HG02938 (cell line): ENCODE measurements around the gene CEP250.
A peak's percentile ranks its signal among the peaks of the same experiment; 100 is the strongest.
"Not testable (repeated sequence)": the region's sequence is repeated elsewhere in the genome, so short reads cannot be mapped to it uniquely, and the experiment has no call there.

Experiments
- ATAC-seq: cut with Tn5 transposase; IDR thresholded peaks from one replicate; pipeline ENCODE4 v1.9.1; 2021; ENCODE audit warnings: mild to moderate bottlenecking, moderate library complexity; ENCODE audit not compliant: unreplicated experiment

CEP250 gene

GRCh38 chr20:35517125-35517524 is 61.7 kb downstream of the CEP250 start:
- ATAC-seq, result no peak

GRCh38 chr20:35517767-35518166 is 62.4 kb downstream of the CEP250 start:
- not testable (repeated sequence) for ATAC-seq

DNA sequence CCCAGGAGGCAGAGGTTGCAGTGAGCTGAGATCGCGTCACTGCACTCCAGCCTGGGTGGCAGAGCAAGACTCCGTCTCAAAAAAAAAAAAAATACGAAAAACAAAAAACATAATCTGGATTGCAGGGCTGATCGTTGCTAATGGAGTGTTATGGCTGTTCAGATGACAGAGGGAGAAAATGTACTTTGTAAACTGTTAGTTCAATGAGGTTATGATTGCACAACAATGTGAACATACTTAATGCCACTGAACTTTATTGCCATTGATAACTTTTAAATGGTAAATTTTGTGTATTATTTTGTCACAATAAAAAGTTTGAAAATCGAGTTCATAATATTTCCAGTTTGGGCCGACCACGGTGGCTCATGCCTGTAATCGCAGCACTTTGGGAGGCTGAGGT is 63.6 kb downstream of the CEP250 start:
- no peak for ATAC-seq

DNA sequence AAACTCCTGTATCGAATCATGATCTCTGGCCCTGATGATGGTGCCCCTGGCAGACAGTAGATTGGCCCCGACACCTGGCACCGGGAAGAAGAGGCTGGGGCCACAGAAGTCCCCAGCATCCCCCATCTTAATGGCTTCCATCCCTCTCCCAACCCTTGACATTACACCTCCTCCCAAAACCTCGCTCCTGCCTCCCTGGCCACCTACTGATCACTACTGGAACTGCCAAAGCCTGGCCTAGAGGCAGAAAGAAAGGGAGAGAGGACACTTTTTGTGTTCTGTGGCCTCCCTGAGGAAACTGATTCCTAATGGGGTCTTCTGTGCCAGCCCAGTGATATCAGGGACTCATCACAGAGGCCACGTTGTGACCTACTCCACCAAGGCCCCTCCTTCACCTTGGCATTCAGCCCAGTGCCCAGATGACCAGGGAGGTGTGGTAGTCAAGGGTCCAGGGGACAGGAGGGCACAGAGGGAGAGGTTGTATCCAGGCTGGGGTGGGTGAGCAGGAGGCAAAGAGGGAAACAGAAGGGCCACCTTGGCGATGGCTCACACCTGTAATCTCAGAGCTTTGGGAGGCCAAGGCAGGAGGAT is 68.0 kb downstream of the CEP250 start:
- ATAC-seq, result no peak

DNA sequence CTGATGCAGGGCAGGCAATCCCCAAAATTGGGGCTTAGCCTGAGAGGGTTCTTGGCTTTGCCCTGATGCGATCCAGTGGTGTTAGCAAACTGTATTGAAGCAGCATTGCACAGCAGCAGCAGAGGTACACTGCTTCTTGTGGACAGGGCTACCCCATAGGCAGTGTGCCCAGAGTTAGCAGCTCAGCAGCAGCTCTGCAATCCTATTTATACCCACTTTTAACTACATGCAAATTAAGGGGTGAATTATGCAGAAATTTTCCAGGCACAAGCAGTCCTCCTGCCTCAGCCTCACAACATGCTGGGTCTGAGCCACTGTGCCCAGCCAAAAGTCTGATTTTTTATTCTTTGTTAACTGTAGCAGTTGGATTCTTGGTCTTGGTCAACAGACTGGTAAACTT is 70.2 kb downstream of the CEP250 start:
- no peak for ATAC-seq

DNA sequence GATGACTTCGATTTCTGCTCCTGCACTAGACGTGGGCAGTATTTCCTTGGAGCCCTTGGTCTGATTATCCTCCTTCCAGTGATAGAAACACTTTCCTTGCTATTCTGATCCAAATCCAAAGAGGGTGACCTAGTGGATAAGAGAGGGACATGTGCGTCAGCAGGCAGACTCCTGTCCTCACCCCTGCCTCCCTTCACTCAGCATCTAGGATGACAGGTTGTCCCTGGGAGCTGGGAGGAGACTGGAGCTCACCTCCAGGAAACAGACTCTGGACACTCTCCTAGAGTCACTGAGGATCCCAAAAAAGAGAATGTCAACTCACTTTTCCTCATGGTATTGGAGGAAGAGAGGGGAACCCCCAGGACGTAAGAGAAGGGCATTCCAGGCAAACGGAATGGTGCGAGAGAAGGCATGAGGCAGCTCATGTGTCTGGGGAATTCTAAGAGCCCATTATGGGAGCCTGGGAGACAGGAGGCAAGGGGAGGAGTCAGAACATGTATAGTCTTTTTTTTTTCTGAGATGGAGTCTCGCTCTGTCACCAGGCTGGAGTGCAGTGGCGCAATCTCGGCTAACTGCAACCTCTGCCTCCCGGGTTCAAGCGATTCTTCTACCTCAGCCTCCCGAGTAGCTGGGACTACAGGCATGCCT is 71.8 kb downstream of the CEP250 start:
- no peak for ATAC-seq

GRCh38 chr20:35529552-35529951 is 74.2 kb downstream of the CEP250 start, which contains the start of gene C20orf173:
C20orf173 (minus strand) TSS chr20:35529652; CDS start chr20:35529373, 279 bp downstream.
- ATAC-seq, result no peak

DNA sequence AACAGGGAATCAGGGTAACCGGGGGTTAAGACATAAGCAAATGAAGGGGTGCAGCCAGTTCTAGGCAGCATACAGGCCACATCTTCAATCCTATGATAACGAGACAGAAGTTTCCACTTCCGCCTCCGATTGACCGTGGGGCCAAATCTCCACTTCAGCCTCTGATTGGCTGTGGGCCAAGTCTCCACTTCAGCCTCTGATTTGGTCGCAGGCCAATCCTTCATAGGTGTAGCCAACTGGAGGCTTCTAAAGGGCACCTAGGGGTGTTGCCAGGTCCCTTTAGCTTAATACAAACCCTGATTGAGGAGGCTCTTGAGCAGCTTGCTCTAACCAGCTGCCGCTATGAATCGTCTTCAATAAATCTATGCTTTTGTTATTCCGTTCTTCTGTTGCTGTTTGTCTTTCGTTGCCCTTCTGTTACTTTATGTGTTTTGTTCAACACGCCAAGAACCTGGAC is 84.4 kb downstream of the CEP250 start:
- peak; percentile 68 for ATAC-seq

DNA sequence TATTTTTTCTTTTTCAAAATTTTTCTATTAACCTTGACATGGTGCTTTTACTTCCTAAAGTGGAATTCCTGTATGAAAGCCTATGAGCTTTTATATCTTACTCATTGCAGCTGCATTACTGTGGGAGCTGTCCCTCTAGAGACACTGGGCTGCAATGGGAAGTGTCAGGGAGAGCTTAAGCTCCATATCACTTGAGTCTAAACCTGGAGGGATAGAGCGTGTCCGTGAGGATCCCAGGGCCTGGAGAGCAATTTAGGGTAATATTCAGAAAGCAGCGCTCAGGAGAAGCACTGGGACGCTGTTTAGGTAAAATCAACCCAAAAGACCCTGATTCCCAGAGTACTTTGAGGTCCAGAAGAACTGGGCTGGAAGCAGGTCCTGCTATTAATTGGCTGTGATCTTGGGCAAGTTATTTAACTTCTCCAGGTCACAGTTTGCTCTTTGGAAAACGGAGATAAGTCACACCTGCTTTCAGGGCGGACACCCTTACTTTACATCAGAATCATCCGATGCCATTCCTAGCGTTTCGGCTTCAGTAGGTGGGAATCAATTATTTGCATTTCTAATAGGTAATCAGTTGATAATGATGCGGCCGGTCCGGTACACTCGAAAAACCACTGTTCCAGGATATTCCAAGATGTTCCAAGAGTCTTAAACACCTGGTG is 85.9 kb downstream of the CEP250 start:
- no peak for ATAC-seq

GRCh38 chr20:35541783-35542662 is 86.6 kb downstream of the CEP250 start, which contains the start of gene ERGIC3:
ERGIC3 (plus strand) TSS chr20:35542078; CDS start chr20:35542098, 20 bp downstream.
- ATAC-seq, result peak; percentile 79

- no peak for ATAC-seq
Measured at GRCh38 chr20:35542990-35543389, 87.6 kb downstream of the CEP250 start.

GRCh38 chr20:35544436-35544835 is 89.0 kb downstream of the CEP250 start:
- ATAC-seq, result no peak

GRCh38 chr20:35544941-35545340 is 89.5 kb downstream of the CEP250 start:
- ATAC-seq, result not testable (repeated sequence)

DNA sequence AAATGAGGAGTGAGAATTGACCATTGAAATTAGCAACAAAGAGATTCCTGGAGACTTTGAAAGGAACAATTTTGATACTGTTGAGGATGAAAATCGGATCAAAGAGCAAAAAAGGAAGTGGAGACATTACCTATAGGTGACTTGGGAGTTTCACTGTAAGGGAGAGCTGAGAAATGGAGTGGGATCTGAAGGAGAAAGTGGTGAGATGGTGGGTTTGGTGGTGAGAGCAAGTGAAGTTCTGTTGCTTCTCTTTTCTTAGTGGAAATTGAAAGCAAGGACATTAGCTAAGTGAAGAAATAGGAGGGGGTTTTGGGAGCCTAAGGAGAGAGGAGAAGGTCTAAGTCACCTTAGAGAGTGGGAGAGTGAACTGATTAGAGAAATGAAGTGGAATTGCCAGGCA is 90.7 kb downstream of the CEP250 start:
- no peak for ATAC-seq

- no peak for ATAC-seq
Measured at GRCh38 chr20:35547329-35547728, 91.9 kb downstream of the CEP250 start.

DNA sequence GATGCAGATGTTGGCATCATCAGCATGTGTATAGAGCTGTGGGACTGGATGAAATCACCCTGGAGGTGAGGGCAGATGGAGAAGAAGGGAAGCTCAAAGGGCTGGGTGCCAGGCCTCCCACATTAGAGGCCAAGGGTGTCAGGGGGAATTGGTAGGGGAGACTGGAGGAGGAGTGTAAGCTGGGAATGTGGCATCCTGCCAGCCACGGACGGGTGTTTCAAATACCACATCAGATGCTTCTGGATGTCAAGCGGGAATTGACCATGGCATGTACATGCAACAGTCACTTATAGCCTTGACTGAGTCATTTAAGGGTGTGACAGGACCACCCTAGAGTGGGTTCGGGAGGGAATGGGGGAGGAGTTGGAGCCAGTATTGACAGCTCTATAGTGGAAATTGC is 96.1 kb downstream of the CEP250 start:
- no peak for ATAC-seq

- ATAC-seq, result no peak
Measured at GRCh38 chr20:35552914-35553313, 97.5 kb downstream of the CEP250 start.

DNA sequence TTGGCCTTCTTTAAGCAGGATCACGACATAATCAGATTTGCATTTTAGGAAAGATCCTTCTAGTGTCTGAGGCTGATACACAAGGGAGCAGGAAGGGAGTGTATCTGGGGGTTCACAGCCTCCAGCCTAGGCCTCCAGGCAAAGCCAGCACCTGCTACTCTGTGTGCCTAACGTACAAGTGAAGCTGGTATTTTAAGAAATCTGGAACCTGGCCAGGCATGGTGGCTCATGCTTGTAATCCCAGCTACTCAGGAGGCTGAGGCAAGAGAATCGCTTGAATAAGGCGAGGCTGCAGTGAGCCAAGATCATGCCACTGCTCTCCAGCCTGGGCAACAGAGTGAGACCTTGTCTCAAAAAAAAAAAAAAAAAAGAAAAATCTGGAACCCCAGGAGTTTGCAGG is 100.1 kb downstream of the CEP250 start:
- ATAC-seq, result not testable (repeated sequence)

GRCh38 chr20:35555951-35556645 is 100.7 kb downstream of the CEP250 start:
- ATAC-seq, result no peak

DNA sequence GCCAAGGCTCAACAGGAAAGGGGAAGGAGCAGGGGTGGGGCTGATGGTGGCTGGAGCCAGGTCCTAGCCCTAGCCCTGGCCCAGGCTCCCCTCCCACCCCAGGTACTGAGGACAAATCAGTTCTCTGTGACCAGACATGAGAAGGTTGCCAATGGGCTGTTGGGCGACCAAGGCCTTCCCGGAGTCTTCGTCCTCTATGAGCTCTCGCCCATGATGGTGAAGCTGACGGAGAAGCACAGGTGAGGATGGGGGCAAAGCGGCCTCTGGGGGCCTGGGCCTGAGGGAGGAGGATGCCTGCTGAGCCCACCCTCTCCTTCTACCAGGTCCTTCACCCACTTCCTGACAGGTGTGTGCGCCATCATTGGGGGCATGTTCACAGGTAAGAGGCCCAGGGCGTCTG is 101.5 kb downstream of the CEP250 start:
- no peak for ATAC-seq
